Mesenchymal stem cell (in vitro differentiated cells and primary cell): ENCODE results near the gene VAMP2.

Source experiments
- DNase-seq: peaks from one replicate; pipeline ENCODE4 v3.0.0-alpha.2; 2013
- H2AFZ ChIP-seq: one replicate; pipeline ENCODE4 v1.6.1; 2013; ENCODE audit warnings: low read depth, mild to moderate bottlenecking, control low read depth, inconsistent platforms, low read length, moderate library complexity
- H2AK5ac ChIP-seq: 2 replicates; pipeline ENCODE4 v1.6.1; 2013; ENCODE audit warnings: low read length, moderate library complexity, mild to moderate bottlenecking, inconsistent platforms; ENCODE audit not compliant: severe bottlenecking
- H2BK120ac ChIP-seq: one replicate; pipeline ENCODE4 v1.6.1; 2013; ENCODE audit warnings: low read depth, mild to moderate bottlenecking, inconsistent platforms, low read length, moderate library complexity
- H2BK12ac ChIP-seq, 2 experiments: one replicate each; pipeline ENCODE4 v1.6.1; 2013; ENCODE audit warnings: inconsistent platforms in 2 of 2, low read length in 2 of 2, mild to moderate bottlenecking in 2 of 2, moderate library complexity in 2 of 2, control low read depth in 1 of 2
- H2BK15ac ChIP-seq: one replicate; pipeline ENCODE4 v1.6.1; 2013; ENCODE audit warnings: mild to moderate bottlenecking, low read depth, inconsistent platforms; ENCODE audit not compliant: poor library complexity, severe bottlenecking
- H2BK5ac ChIP-seq: 2 replicates; pipeline ENCODE4 v1.6.1; 2013; ENCODE audit warnings: low read depth, mild to moderate bottlenecking, low read length, control low read depth, inconsistent platforms; ENCODE audit not compliant: poor library complexity, severe bottlenecking
- H3K14ac ChIP-seq, 2 experiments: one replicate each; pipeline ENCODE4 v1.6.1; 2013; ENCODE audit warnings: inconsistent platforms in 2 of 2, low read length in 2 of 2, control low read depth in 1 of 2, mild to moderate bottlenecking in 1 of 2, moderate library complexity in 1 of 2
- H3K18ac ChIP-seq, 2 experiments: one replicate each; pipeline ENCODE4 v1.6.1; 2013; ENCODE audit warnings: inconsistent platforms in 2 of 2, low read length in 2 of 2, control low read depth in 1 of 2, low read depth in 1 of 2, mild to moderate bottlenecking in 1 of 2
- H3K23ac ChIP-seq, 2 experiments: one replicate each; pipeline ENCODE4 v1.6.1; 2013; ENCODE audit warnings: inconsistent platforms in 2 of 2, low read length in 2 of 2, mild to moderate bottlenecking in 2 of 2, moderate library complexity in 2 of 2, control low read depth in 1 of 2
- H3K27ac ChIP-seq: 2 replicates; pipeline ENCODE4 v1.5.1; 2013; ENCODE audit warnings: mild to moderate bottlenecking, moderate library complexity, low read length, control low read depth, inconsistent platforms; ENCODE audit not compliant: poor library complexity, severe bottlenecking
- H3K27me3 ChIP-seq, 2 experiments: 2 replicates each; pipeline versions ENCODE4 v1.6.1 to v1.7.0; 2013; ENCODE audit warnings: low read length in 2 of 2, mild to moderate bottlenecking in 2 of 2, moderate library complexity in 2 of 2, control low read depth in 1 of 2, inconsistent platforms in 1 of 2; ENCODE audit not compliant: control insufficient read depth in 1 of 2, insufficient read depth in 1 of 2
- H3K36me3 ChIP-seq, 2 experiments: 2 replicates each; pipeline versions ENCODE4 v1.6.1 to v1.7.0; 2013; ENCODE audit warnings: low read length in 2 of 2, control low read depth in 1 of 2, inconsistent platforms in 1 of 2, low read depth in 1 of 2, mild to moderate bottlenecking in 1 of 2; ENCODE audit not compliant: insufficient read depth in 2 of 2, control insufficient read depth in 1 of 2
- H3K4ac ChIP-seq, 2 experiments: one replicate each; pipeline ENCODE4 v1.6.1; 2013; ENCODE audit warnings: inconsistent platforms in 2 of 2, low read length in 2 of 2, mild to moderate bottlenecking in 2 of 2, moderate library complexity in 2 of 2, control low read depth in 1 of 2, low read depth in 1 of 2
- H3K4me1 ChIP-seq: 2 replicates; pipeline ENCODE4 v1.6.1; 2013; ENCODE audit warnings: low read depth, low read length, control low read depth; ENCODE audit not compliant: control insufficient read depth, insufficient read depth
- H3K4me2 ChIP-seq: 2 replicates; pipeline ENCODE4 v1.6.1; 2013; ENCODE audit warnings: low read length, mild to moderate bottlenecking, inconsistent platforms; ENCODE audit not compliant: poor library complexity, severe bottlenecking
- H3K4me3 ChIP-seq, 2 experiments: 2 replicates each; pipeline versions ENCODE4 v1.5.1 to v1.7.0; 2013; ENCODE audit warnings: low read length in 2 of 2, mild to moderate bottlenecking in 2 of 2, control low read depth in 1 of 2, low read depth in 1 of 2; ENCODE audit not compliant: insufficient read depth in 1 of 2
- H3K79me1 ChIP-seq: replicated peaks from 2 replicates; pipeline ENCODE4 v1.6.1; 2013; ENCODE audit warnings: mild to moderate bottlenecking, control low read depth, low read length, inconsistent platforms; ENCODE audit not compliant: poor library complexity, severe bottlenecking
- H3K9ac ChIP-seq: 2 replicates; pipeline ENCODE4 v1.7.0; 2013; ENCODE audit warnings: mild to moderate bottlenecking, low read length, moderate library complexity
- H3K9me3 ChIP-seq: 2 replicates; pipeline ENCODE4 v1.7.0; 2013; ENCODE audit warnings: mild to moderate bottlenecking, low read length; ENCODE audit not compliant: control insufficient read depth
- H4K8ac ChIP-seq: one replicate; pipeline ENCODE4 v1.6.1; 2013; ENCODE audit warnings: inconsistent platforms, mild to moderate bottlenecking, low read length, moderate library complexity
- H4K91ac ChIP-seq: one replicate; pipeline ENCODE4 v1.6.1; 2013; ENCODE audit warnings: mild to moderate bottlenecking, low read length, inconsistent platforms
- WGBS: methylation state at CpG from one replicate; pipeline ENCODE4 v1.1.7; 2013; ENCODE audit warnings: mixed read lengths; 5-methylcytosine and 5-hydroxymethylcytosine counted together

VAMP2 gene

DNA sequence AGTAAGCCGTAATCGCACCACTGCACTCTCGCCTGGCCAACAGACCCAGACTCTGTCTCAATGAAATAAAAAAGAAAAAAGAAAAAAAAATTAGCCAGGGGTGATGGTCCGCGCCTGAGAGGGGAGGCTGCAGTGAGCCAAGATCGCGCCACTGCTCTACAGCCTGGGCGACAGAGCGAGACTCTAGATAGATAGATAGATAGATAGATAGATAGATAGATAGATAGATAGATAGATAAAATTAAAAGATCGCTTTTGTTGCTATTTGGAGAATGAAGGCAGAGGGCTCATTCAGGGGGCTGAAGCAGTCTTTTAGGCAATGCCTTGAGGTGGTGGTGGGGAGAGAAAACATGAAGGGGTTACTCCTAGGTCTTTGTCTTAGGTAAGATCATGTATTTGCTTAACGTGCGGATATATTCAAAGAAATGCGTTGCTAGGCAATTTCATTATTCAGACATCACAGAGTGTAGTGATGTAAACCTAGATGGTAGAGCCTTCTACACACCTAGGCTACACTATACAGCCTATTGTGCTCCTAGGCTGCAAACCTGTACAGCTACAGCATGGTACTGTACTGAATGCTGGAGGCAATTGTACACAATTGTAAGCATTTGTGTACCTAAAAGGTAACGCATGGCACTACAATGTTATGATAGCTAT is 34.5 kb downstream of the VAMP2 start:
- Histone ChIP-seq H3K27ac (no peak overlapping the region), H2BK15ac (no peak overlapping the region), H3K36me3 (no peaks in the 10 kb centered on the region), H4K91ac (no peak overlapping the region), H4K8ac (no peak overlapping the region), H2BK5ac (no peak overlapping the region), H2BK12ac (no peak overlapping the region), H3K4me2 (no peak overlapping the region), H3K9me3 (no peaks in the 10 kb centered on the region), H3K79me1 (no peaks in the 10 kb centered on the region), H3K27me3 (peaks cover 21 to 27% of the 10 kb centered on the region in 2 experiments), H3K4me1 (peaks cover 25% of the 10 kb centered on the region), H3K4ac (no peak overlapping the region), H2AFZ (no peak overlapping the region), H3K18ac (no peak overlapping the region), H3K14ac (no peak overlapping the region), H2AK5ac (no peak overlapping the region), H3K9ac (no peak overlapping the region), H2BK120ac (no peak overlapping the region), H3K23ac (no peak overlapping the region), H3K4me3 (no peak overlapping the region)
- WGBS: 97% methylated on average over 8 of the region's 14 CpGs
- no peak for DNase-seq

DNA sequence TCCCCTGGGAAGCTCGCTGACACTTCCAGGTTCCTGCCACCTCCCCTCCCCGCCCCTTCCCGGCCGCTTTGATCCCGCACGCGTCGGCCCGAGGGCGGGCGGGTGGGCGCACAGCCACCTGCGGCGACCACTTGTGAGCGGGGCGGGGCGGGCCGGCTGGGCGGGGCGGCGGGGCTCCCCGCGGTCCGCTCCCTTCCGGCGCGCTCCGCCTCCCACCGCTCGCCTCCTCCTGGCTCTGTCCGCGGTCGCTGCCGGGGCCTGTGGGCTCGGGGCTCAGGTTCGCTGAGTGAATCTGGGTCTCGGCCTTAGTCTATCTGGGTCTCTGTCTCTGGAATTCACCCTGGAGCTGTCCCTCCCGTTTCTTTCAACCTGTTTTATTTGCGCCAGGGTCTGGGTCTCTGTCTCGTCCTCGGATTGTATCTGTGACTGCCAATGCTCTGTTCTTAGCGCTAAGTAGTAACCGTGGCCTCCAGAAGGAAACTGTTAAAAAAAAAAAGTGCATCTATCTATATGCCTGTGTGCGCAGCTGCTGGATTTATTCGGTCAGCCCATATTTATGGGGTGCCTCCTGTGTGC is 36.2 kb downstream of the VAMP2 start:
- no peaks in the 10 kb centered on the region for H3K9me3 ChIP-seq
- peak overlapping the region; percentile 75 for H3K9ac ChIP-seq
- H2BK120ac ChIP-seq: no peak overlapping the region
- H3K4me3 ChIP-seq: peak overlapping the region; percentile 66 to 85
- H3K4me2 ChIP-seq: peak overlapping the region; percentile 99
- H2AK5ac ChIP-seq: no peak overlapping the region
- peaks cover 23 to 30% of the 10 kb centered on the region in 2 experiments for H3K27me3 ChIP-seq
- H4K91ac ChIP-seq: no peak overlapping the region
- H3K36me3 ChIP-seq: no peaks in the 10 kb centered on the region
- no peak overlapping the region for H2BK12ac ChIP-seq
- 2% methylated on average over 34 of the region's 45 CpGs for WGBS
- peaks cover 41% of the 10 kb centered on the region for H3K4me1 ChIP-seq
- peak overlapping the region; percentile 39 for H3K27ac ChIP-seq
- no peaks in the 10 kb centered on the region for H3K79me1 ChIP-seq
- H3K18ac ChIP-seq: no peak overlapping the region
- H2BK5ac ChIP-seq: no peak overlapping the region
- H3K23ac ChIP-seq: no peak overlapping the region
- H3K14ac ChIP-seq: no peak overlapping the region
- peak overlapping the region; percentile 66 for H4K8ac ChIP-seq
- peak overlapping the region; percentile 29 for H2AFZ ChIP-seq
- H3K4ac ChIP-seq: no peak overlapping the region
- no peak overlapping the region for H2BK15ac ChIP-seq
- DNase-seq: peak; percentile 65

DNA sequence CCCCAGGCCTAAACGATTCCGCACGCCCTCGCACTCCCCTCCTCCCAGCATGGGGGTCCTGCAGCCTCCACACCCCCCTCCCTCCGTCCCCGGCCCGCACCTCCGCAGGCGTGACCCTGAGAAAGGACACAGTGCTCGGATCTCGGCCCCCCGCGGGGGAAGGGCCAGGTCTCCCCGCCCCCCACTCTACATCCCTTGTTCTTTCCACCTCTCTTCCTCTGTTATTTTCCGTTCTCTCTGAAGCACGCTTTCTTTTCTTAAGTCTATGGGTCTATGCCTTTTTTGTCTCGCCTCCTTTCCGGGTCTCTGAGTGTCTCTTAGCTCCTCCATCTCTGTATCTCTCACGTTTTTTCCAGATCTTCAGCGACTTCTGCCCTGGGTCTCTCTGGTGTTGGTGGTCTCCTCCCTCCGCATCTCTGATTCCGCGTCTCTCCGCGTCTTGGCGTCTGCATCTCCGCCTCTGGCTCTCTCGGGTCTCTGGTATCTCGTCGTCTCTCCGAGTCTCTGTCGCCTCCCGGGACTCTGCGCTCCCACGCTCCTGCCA is 36.7 kb downstream of the VAMP2 start:
- Histone ChIP-seq H3K27ac (no peak overlapping the region), H2BK12ac (no peak overlapping the region), H3K14ac (no peak overlapping the region), H2BK15ac (no peak overlapping the region), H3K4me3 (peak overlapping the region; percentile 66 to 85), H4K91ac (peak overlapping the region; percentile 71), H3K4me2 (peak overlapping the region; percentile 99), H4K8ac (no peak overlapping the region), H3K4ac (peak overlapping the region in 1 of 2 experiments; percentile 32), H3K23ac (no peak overlapping the region), H3K4me1 (peaks cover 45% of the 10 kb centered on the region), H3K79me1 (no peaks in the 10 kb centered on the region), H3K18ac (peak overlapping the region in 1 of 2 experiments; percentile 70), H2AK5ac (no peak overlapping the region), H3K9ac (peak overlapping the region; percentile 67), H3K27me3 (peaks cover 23 to 30% of the 10 kb centered on the region in 2 experiments), H2AFZ (peak overlapping the region; percentile 29), H2BK120ac (no peak overlapping the region), H2BK5ac (no peak overlapping the region), H3K36me3 (no peaks in the 10 kb centered on the region), H3K9me3 (no peaks in the 10 kb centered on the region)
- DNase-seq: peak; percentile 68
- under 1% methylated on average over 33 of the region's 35 CpGs for WGBS

DNA sequence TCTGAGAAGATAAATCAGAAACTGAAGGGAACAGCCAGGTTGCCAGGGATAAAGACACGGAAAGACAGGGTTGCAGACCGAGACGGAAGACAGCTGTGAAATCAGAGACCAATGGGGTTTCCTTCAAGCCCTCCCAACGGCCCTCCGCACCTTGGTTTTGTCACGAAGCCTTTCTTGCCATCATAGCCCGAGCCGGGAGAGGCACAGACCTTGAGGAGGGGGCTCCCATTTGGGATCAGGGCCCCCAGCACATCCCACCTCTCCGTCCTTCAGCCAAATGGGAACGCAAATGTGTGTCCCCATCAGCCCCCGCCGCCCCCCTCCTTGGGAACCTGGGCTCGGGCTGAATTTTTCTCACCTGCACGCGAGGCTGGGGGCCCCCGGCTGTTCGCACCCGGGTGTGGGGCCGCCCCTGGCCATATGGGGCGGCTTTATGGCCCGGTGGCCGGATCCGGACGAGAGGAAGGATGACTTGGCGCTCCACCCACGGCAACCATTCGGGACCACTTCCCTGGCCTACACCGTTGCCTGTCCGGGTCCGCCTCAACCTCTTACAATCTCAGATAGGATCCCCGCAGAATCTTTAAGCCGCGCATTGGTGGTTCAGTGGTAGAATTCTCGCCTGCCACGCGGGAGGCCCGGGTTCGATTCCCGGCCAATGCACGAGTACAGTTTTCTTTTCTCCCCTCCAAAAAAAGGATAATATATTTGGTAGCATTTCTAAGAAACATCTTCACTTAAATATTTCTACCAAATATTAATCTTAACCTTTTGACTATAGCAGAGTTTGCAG is 37.4 kb downstream of the VAMP2 start:
- Histone ChIP-seq H3K23ac (no peak overlapping the region), H3K27me3 (peaks cover 23 to 30% of the 10 kb centered on the region in 2 experiments), H3K4ac (no peak overlapping the region), H3K4me1 (peaks cover 48% of the 10 kb centered on the region), H3K4me2 (peak overlapping the region; percentile 99), H2BK12ac (no peak overlapping the region), H3K4me3 (peak overlapping the region; percentile 66 to 85), H4K91ac (no peak overlapping the region), H3K9me3 (no peaks in the 10 kb centered on the region), H2BK120ac (no peak overlapping the region), H3K27ac (no peak overlapping the region), H3K79me1 (no peaks in the 10 kb centered on the region), H3K36me3 (no peaks in the 10 kb centered on the region), H2BK5ac (no peak overlapping the region), H4K8ac (no peak overlapping the region), H2BK15ac (no peak overlapping the region), H2AK5ac (no peak overlapping the region), H2AFZ (no peak overlapping the region), H3K9ac (peak overlapping the region; percentile 67), H3K18ac (no peak overlapping the region), H3K14ac (no peak overlapping the region)
- DNase-seq: peak; percentile 79
- under 1% methylated on average over 35 of the region's 40 CpGs for WGBS
